ENCODE data around the gene EFEMP2. TPM values are rescaled to one million over a fixed set of nuclear protein-coding genes. Genes with fewer than 3 reads are reported as not detected.

Gene EFEMP2
- total and polyA plus RNA-seq, 2 experiments from 2014 or later: 7.4 to 9.4 TPM

DNA sequence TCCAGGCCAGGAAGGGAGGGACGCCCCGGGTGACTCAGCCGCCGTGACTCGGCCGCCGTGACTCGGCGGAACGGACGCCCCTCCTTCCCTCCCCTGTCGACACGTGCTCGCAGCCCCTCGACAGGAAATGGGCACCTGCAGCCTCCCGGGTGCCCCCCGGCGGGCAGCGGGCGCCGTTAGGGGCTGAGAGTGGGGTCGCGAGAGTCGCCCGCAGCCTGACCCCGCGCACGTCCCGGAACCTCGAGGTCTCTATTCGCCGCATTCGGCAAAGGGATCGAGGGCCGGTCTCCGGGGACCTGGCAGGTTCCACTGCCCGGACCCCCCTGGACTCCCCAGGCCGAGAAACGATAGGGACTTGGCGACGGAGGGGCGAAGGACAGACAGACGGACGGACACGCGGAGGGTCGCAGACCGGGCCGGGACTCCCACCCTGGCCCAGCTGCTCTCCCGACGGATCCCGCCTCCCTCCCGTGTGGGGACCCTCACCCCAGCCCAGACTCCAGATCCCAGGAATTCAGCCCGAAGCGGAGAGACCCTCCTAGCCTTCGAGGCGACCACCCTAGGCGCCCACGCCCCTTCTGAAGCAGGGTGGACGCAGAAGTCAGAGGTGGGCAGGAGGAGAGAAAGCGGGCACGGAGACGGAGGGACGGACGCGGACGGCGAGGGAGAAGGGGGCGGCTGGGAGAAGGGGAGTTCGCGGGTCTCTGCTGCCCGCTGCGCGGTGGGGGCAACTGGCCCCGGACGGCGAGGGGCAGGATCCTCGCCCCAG lies 26.9 kb upstream of the EFEMP2 start:
- DNase-seq (ENCODE audit: low spot score) (peak; percentile 67), ATAC-seq (peak; percentile 21)
- no peak overlapping the region for H3K27ac ChIP-seq (ENCODE audit: low read depth)
- no peaks in the 10 kb centered on the region for H4K20me1 ChIP-seq (replicated peaks; ENCODE audit: insufficient read depth)
- H3K4me3 ChIP-seq: peak overlapping the region; percentile 74
- TF ChIP-seq, protein P1, sequence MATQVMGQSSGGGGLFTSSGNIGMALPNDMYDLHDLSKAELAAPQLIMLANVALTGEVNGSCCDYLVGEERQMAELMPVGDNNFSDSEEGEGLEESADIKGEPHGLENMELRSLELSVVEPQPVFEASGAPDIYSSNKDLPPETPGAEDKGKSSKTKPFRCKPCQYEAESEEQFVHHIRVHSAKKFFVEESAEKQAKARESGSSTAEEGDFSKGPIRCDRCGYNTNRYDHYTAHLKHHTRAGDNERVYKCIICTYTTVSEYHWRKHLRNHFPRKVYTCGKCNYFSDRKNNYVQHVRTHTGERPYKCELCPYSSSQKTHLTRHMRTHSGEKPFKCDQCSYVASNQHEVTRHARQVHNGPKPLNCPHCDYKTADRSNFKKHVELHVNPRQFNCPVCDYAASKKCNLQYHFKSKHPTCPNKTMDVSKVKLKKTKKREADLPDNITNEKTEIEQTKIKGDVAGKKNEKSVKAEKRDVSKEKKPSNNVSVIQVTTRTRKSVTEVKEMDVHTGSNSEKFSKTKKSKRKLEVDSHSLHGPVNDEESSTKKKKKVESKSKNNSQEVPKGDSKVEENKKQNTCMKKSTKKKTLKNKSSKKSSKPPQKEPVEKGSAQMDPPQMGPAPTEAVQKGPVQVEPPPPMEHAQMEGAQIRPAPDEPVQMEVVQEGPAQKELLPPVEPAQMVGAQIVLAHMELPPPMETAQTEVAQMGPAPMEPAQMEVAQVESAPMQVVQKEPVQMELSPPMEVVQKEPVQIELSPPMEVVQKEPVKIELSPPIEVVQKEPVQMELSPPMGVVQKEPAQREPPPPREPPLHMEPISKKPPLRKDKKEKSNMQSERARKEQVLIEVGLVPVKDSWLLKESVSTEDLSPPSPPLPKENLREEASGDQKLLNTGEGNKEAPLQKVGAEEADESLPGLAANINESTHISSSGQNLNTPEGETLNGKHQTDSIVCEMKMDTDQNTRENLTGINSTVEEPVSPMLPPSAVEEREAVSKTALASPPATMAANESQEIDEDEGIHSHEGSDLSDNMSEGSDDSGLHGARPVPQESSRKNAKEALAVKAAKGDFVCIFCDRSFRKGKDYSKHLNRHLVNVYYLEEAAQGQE (IDR thresholded peaks at IDR 0.05; ENCODE audit: unreplicated experiment): peak; percentile 13
- no peak for TF ChIP-seq ZNF462 (CRISPR knock-in tag; IDR thresholded peaks at IDR 0.05)
- no peak for TF ChIP-seq NANOG (IDR thresholded peaks at IDR 0.05; ENCODE audit: borderline replicate concordance)
- no peak; a peak in 1 of 4 replicates for TF ChIP-seq CTCF (conservative IDR thresholded peaks at IDR 0.05; ENCODE audit: low read depth in 2 of 2)
- no peak for TF ChIP-seq EZH2phosphoT487 (IDR thresholded peaks at IDR 0.05; ENCODE audit: unreplicated experiment)
- TF ChIP-seq ZNF114 (CRISPR knock-in tag; IDR thresholded peaks at IDR 0.05): no peak
- TF ChIP-seq CREB1 (CRISPR knock-in tag; IDR thresholded peaks at IDR 0.05; ENCODE audit: low read depth): no peak
- no peak for TF ChIP-seq STAT1 (IDR thresholded peaks at IDR 0.05; ENCODE audit: unreplicated experiment)
- TF ChIP-seq POLR2AphosphoS5 (IDR thresholded peaks at IDR 0.05; ENCODE audit: low read depth): no peak
- TF ChIP-seq JUNB (IDR thresholded peaks at IDR 0.05; ENCODE audit: unreplicated experiment): no peak
- TF ChIP-seq ZNF331 (CRISPR knock-in tag; IDR thresholded peaks at IDR 0.05; ENCODE audit: low read depth): no peak
- TF ChIP-seq EZH2 (IDR thresholded peaks at IDR 0.05; ENCODE audit: low read depth, unreplicated experiment): peak; percentile 65
- TF ChIP-seq, protein P2, sequence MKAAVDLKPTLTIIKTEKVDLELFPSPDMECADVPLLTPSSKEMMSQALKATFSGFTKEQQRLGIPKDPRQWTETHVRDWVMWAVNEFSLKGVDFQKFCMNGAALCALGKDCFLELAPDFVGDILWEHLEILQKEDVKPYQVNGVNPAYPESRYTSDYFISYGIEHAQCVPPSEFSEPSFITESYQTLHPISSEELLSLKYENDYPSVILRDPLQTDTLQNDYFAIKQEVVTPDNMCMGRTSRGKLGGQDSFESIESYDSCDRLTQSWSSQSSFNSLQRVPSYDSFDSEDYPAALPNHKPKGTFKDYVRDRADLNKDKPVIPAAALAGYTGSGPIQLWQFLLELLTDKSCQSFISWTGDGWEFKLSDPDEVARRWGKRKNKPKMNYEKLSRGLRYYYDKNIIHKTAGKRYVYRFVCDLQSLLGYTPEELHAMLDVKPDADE (IDR thresholded peaks at IDR 0.05): 0 out of 2 replicates have a peak, but pooled peaks have one; percentile 29
- Mint-ChIP-seq H3K36me3 (ENCODE audit: low read depth) (peaks cover 4% of the 10 kb centered on the region; the same call in 1 of the 3 replicates), H3K4me3 (peak overlapping the region; percentile 74), H3K4me1 (peaks cover 7% of the 10 kb centered on the region; the same call in 2 of the 3 replicates), H3K27me3 (ENCODE audit: insufficient read depth, low read depth, poor library complexity) (peaks cover 54% of the 10 kb centered on the region), H3K27ac (no peak overlapping the region), H3K9me3 (peaks cover 2% of the 10 kb centered on the region; the same call in 1 of the 3 replicates)
- peaks cover 16% of the 10 kb centered on the region for H3F3A ChIP-seq (replicated peaks; ENCODE audit: low read depth)
- no peaks in the 10 kb centered on the region for H3K9me2 ChIP-seq (ENCODE audit: insufficient read depth)
- peak overlapping the region; percentile 85 for H3K4me2 ChIP-seq
- peaks cover 56% of the 10 kb centered on the region for H3K27me3 ChIP-seq (ENCODE audit: insufficient read depth)
- H3K79me2 ChIP-seq (replicated peaks; ENCODE audit: insufficient read depth): no peaks in the 10 kb centered on the region
- H2AFZ ChIP-seq: peak overlapping the region; percentile 94
- H3K4me1 ChIP-seq (ENCODE audit: insufficient read depth): peaks cover 8% of the 10 kb centered on the region
- no peaks in the 10 kb centered on the region for H3K36me3 ChIP-seq (ENCODE audit: insufficient read depth)

All from GM23338 (cell line).